ENCODE measurements around the gene BYSL. TPM values are rescaled to one million over a fixed set of nuclear protein-coding genes. Genes with fewer than 3 reads are reported as not detected.

Gene BYSL
- total and polyA plus RNA-seq, 9 of the 15 experiments (the other 6 are each of a cell fraction or from before 2014, with no cell fraction given), result 22.2 to 92.3 (median 53.4) TPM

DNA sequence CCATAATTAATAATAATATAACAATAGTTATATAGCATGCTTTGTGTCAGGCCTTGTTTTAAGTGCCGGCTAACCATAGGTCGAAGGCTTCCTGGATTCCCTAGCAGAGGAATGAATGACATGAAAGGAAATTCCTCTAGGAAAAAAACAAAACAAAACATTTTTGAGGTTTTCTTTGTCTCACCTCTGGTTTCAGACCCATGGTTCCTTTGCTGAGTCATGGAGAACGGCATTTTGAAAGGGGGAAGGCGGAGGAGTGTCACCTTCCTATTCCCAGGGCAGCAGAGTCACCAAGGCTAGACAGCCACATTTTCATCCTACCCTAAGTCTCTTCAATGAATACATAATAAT is 45.6 kb downstream of the BYSL start (continued):
- TF ChIP-seq, protein P1, sequence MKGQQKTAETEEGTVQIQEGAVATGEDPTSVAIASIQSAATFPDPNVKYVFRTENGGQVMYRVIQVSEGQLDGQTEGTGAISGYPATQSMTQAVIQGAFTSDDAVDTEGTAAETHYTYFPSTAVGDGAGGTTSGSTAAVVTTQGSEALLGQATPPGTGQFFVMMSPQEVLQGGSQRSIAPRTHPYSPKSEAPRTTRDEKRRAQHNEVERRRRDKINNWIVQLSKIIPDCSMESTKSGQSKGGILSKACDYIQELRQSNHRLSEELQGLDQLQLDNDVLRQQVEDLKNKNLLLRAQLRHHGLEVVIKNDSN (CRISPR knock-in tag; IDR thresholded peaks at IDR 0.05), result no peak
- TF ChIP-seq SIN3A (IDR thresholded peaks at IDR 0.05; ENCODE audit: borderline replicate concordance in 2 of 2, control insufficient read depth in 1 of 2, low read depth in 2 of 2, low read length in 2 of 2) (no peak), IRF2 (CRISPR knock-in tag; IDR thresholded peaks at IDR 0.05) (no peak), MAFF (IDR thresholded peaks at IDR 0.05; ENCODE audit: low read length) (peak; percentile 94), MEF2D (tag; conservative IDR thresholded peaks at IDR 0.05; ENCODE audit: low read depth) (no peak), GATAD2A (IDR thresholded peaks at IDR 0.05) (peak; percentile 16; the same call in 1 of the 2 replicates), ZNF311 (CRISPR knock-in tag; IDR thresholded peaks at IDR 0.05) (no peak), ARID2 (IDR thresholded peaks at IDR 0.05) (no peak), NFIX (CRISPR knock-in tag; IDR thresholded peaks at IDR 0.05; ENCODE audit: low read depth) (no peak), EP300 (IDR thresholded peaks at IDR 0.05; ENCODE audit: low read length) (peak; percentile 45; the same call in 1 of the 2 replicates), ZZZ3 (IDR thresholded peaks at IDR 0.05) (no peak), ZFP36 (IDR thresholded peaks at IDR 0.05; ENCODE audit: low read depth, low read length, partially characterized antibody) (no peak), YY1 (IDR thresholded peaks at IDR 0.05; ENCODE audit: borderline replicate concordance in 1 of 3, control insufficient read depth in 1 of 3, extremely low read depth in 1 of 3, insufficient read depth in 3 of 3, insufficient read length in 1 of 3, insufficient replicate concordance in 2 of 3, low read depth in 1 of 3, low read length in 2 of 3) (peak in 1 of 3 experiments; percentile 83), SMARCE1 (IDR thresholded peaks at IDR 0.05) (peak; percentile 64), ILF3 (IDR thresholded peaks at IDR 0.05; ENCODE audit: borderline replicate concordance) (no peak), NFRKB (IDR thresholded peaks at IDR 0.05; ENCODE audit: low read depth) (0 out of 2 replicates have a peak, but pooled peaks have one; percentile 77), FOXJ2 (tag; IDR thresholded peaks at IDR 0.05) (0 out of 2 replicates have a peak, but pooled peaks have one; percentile 27)
- TF ChIP-seq, protein P2, sequence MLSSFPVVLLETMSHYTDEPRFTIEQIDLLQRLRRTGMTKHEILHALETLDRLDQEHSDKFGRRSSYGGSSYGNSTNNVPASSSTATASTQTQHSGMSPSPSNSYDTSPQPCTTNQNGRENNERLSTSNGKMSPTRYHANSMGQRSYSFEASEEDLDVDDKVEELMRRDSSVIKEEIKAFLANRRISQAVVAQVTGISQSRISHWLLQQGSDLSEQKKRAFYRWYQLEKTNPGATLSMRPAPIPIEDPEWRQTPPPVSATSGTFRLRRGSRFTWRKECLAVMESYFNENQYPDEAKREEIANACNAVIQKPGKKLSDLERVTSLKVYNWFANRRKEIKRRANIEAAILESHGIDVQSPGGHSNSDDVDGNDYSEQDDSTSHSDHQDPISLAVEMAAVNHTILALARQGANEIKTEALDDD (IDR thresholded peaks at IDR 0.05), result no peak
- TF ChIP-seq, protein P3, sequence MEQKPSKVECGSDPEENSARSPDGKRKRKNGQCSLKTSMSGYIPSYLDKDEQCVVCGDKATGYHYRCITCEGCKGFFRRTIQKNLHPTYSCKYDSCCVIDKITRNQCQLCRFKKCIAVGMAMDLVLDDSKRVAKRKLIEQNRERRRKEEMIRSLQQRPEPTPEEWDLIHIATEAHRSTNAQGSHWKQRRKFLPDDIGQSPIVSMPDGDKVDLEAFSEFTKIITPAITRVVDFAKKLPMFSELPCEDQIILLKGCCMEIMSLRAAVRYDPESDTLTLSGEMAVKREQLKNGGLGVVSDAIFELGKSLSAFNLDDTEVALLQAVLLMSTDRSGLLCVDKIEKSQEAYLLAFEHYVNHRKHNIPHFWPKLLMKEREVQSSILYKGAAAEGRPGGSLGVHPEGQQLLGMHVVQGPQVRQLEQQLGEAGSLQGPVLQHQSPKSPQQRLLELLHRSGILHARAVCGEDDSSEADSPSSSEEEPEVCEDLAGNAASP (IDR thresholded peaks at IDR 0.05), result no peak
- TF ChIP-seq, protein P4, sequence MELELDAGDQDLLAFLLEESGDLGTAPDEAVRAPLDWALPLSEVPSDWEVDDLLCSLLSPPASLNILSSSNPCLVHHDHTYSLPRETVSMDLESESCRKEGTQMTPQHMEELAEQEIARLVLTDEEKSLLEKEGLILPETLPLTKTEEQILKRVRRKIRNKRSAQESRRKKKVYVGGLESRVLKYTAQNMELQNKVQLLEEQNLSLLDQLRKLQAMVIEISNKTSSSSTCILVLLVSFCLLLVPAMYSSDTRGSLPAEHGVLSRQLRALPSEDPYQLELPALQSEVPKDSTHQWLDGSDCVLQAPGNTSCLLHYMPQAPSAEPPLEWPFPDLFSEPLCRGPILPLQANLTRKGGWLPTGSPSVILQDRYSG (tag; conservative IDR thresholded peaks at IDR 0.05; ENCODE audit: low read depth), result no peak
- TF ChIP-seq, protein P5, sequence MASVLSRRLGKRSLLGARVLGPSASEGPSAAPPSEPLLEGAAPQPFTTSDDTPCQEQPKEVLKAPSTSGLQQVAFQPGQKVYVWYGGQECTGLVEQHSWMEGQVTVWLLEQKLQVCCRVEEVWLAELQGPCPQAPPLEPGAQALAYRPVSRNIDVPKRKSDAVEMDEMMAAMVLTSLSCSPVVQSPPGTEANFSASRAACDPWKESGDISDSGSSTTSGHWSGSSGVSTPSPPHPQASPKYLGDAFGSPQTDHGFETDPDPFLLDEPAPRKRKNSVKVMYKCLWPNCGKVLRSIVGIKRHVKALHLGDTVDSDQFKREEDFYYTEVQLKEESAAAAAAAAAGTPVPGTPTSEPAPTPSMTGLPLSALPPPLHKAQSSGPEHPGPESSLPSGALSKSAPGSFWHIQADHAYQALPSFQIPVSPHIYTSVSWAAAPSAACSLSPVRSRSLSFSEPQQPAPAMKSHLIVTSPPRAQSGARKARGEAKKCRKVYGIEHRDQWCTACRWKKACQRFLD (CRISPR knock-in tag; IDR thresholded peaks at IDR 0.05), result 0 out of 2 replicates have a peak, but pooled peaks have one; percentile 44
- TF ChIP-seq, protein P6, sequence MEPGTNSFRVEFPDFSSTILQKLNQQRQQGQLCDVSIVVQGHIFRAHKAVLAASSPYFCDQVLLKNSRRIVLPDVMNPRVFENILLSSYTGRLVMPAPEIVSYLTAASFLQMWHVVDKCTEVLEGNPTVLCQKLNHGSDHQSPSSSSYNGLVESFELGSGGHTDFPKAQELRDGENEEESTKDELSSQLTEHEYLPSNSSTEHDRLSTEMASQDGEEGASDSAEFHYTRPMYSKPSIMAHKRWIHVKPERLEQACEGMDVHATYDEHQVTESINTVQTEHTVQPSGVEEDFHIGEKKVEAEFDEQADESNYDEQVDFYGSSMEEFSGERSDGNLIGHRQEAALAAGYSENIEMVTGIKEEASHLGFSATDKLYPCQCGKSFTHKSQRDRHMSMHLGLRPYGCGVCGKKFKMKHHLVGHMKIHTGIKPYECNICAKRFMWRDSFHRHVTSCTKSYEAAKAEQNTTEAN (CRISPR knock-in tag; IDR thresholded peaks at IDR 0.05), result no peak
